Activated CD8-positive, alpha-beta memory T cell treated with anti-CD3 and anti-CD28 coated beads, Interleukin-2, amount 50 U/mL, for 4 hours (primary cell): Measurements from ENCODE around the gene CALML4.
A peak's percentile ranks its signal among the peaks of the same experiment; 100 is the strongest.
"Not testable (repeated sequence)": the region's sequence is repeated elsewhere in the genome, so short reads cannot be mapped to it uniquely, and the experiment has no call there.

Experiments used
- DNase-seq: peaks from one replicate; pipeline ENCODE4 v3.0.0-alpha.2; 2020

The CALML4 gene

DNA sequence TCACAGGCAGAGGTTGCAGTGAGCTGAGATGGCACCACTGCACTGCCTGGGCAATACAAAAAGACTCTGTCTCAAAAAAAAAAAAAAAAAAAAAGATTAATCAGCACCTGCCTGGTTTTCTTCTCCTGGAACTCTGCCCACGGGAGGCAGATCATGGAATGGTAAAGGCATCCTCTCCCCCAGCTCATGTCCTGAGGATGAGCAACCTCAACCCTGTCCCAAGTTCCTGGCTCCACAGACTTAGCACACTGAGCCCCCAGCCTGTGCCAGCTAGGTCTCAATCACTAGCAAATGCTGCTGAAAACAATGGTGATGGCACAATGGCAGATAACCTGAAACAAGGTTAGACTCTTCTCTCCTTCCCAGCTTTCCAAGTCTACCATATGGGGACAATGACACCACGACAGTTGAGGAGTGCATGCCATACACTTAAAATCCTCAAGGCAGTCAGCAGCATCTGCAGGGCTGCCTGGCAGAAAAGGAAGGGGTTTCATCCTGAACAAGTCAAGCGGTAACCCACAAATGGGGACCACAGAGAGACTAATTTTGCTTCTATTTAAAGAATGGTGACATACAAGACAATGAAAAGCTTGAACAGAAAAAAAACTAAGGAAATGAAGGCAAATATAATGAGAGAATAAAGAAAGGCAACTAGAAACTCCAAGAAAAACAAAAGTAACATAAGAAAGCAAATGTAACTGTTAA, 19.6 kb upstream of the CALML4 start:
- no peak for DNase-seq

DNA sequence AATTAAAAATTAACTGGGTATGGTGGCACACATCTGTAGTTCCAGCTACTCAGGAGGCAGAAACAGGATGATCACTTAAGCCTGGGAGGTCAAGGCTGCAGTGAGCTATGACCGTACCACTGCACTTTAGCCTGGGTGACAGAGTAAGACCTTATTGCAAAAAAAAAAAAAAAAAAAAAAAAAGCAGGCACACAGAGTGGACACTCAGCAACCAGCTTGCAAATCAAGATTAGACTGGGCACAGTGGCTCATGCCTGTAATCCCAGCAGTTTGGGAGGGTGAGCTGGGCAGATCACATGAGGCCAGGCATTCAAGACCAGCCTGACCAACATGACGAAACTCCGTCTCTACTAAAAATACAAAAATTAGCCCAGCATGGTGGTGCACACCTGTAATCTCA, 19.0 kb upstream of the CALML4 start:
- no peak for DNase-seq

DNA sequence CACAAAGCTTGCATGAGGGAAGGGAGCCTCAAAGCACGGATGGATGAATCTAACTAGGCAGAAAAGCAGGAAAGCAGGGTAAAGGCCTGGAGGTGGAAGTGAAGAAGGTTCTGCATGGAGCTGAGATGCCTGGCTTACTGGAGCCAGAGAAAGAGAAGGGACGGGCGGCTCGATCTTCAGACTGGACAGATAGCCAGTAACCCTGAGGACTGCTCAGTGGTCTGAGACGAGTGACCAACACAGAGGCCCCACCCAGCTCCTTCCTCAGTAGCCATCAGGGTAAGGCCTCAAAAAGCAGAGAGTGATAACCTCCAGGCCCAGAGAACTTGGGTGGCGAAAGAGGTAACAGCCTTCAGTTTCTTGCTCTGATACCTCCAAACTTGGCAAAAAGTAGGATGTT, 18.0 kb upstream of the CALML4 start:
- DNase-seq = no peak

DNA sequence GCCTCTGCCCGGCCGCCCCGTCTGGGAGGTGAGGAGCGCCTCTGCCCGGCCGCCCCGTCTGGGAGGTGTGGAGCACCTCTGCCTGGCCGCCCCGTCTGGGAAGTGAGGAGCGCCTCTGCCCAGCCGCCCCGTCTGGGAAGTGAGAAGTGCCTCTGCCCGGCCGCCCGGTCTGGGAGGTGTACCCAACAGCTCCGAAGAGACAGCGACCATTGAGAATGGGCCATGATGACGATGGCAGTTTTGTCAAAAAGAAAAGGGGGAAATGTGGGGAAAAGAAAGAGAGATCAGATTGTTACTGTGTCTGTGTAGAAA, 17.3 kb upstream of the CALML4 start:
- not testable (repeated sequence) for DNase-seq

DNA sequence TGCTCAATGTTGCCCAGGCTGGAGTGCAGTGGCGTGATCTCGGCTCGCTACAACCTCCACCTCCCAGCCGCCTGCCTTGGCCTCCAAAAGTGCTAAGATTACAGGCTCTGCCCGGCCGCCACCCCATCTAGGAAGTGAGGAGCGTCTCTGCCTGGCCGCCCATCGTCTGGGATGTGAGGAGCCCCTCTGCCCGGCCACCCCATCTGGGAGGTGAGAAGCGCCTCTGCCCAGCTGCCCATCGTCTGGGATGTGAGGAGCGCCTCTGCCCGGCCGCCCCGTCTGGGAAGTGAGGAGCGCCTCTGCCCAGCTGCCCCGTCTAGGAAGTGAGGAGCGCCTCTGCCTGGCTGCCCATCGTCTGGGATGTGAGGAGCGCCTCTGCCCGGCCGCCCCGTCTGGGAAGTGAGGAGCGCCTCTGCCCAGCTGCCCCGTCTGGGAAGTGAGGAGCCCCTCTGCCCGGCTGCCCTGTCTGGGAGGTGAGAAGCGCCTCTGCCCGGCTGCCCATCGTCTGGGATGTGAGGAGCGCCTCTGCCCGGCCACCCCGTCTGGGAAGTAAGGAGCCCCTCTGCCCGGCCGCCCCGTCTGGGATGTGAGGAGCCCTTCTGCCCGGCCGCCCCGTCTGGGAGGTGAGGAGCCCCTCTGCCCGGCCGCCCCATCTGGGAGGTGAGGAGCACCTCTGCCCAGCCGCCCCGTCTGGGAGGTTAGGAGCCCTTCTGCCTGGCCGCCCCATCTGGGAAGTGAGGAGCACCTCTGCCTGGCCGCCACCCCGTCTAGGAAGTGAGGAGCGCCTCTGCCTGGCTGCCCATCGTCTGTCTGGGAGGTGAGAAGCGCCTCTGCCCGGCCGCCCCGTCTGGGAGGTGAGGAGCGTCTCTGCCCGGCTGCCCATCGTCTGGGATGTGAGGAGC, 16.6 kb upstream of the CALML4 start:
- not testable (repeated sequence) for DNase-seq

DNA sequence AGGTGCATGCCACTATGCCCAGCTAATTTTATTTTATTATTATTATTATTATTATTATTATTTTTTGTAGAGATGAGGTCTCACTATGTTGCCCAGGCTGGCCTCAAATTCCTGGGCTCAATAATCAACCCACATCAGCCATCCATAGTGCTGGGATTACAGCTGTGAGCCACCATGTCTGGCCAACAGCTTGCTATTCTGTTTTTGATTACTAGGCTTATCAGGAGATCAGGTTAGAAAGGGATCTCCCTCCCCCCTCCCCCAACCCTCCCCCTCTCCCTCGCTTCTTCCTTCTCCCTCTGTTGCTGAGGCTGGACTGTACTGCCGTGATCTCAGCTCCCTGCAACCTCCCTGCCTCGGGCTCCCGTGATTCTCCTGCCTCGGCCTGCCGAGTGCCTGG, 15.8 kb upstream of the CALML4 start:
- no peak for DNase-seq

DNA sequence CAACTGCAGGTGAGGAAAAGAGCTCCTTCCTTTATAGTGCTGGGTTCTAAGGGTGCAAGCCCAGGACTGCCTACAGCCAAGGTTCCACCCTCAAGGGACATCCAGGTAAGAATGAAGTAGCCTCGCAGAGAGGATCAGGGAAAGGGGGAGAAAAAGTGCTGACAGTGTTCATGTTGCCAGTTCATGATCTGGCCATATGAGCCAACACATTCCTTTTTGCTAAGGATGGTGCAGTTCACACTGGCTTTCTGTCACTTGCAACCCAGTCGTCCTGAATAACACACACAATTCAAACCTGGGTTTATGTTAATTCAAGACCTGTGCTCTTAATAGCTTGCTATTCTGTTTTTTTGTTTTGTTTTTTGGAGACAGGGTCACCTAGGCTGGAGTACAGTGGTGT, 15.4 kb upstream of the CALML4 start:
- DNase-seq = no peak

DNA sequence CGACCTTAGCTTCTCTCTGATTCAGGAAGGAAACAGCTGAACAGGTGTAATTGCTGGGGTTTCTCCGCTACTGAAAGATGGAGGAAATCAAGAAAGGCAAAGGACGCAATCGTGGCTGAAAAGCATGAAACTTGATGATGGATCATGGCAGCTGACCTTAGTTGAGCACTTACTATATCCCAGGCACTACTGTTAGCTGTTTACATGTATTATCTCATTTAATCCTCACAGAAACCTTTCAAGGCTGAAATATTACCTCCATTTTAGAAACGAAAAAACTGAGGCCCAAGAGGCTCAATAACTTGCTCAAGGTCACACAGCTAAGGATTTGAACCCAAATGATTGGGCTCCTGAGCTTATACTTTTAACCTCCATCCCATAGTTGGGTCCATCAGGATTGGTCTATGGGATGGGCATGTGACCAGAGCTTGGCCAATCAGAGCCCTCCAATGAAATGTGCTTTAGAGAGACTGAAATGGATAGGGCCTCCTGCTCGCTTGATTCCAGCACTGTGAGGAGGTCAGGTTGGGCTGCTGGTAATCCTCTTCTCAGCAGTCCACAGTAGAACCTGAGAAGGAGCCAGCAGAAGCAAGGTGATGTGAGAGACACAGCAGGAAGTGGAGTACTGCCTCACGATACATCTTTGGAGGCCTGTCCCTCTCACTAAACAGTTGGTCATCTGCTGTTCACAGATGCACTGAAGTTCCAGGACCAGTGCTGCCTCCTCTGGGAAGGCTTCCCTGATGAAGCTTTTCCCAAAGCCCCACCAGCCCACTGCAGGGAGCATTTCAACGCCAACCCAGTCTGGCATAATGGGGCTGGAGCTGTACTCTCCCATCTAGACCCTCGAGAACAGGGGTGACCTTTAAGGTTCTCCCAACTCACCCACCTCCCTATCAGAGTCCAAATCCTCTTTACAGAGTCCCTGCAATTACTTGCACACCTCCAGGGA, 14.0 kb upstream of the CALML4 start:
- no peak for DNase-seq

DNA sequence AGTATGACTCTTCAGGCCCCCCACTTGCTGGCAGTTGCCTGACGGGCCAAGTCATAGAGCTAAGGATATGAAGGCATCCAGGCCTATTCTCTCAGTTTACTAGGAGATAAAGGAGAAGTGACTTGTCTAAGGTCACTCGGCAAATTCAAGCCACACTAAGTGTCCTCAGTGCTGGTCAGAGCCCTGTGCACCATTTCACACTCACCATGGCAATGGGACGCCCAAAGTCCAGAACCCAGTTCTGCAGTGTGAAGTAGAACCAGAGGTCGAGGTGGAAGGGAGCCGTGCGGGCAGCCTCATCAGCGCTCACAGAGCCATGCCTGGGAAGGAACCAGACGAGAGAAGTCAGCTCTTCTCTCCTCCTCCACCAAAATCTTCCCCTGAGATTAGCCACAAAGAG, 13.2 kb upstream of the CALML4 start:
- no peak for DNase-seq

DNA sequence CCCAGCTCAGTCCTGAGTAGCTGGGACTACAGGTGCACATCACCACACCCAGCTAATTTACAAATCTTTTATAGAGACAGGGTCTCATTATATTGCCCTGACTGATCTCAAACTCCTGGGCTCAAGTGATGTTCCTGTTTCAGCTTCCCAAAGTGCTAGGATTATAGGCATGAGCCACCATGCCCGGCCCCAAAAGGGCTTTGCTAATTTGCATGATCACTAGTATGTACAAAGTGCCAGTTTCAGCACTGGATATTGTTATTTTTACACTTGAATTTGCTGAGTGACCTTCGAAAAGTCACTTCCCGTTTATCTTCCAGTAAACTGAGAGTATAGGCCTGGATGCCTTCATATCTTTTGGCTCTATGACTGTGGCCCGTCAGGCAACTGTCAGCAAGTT, 12.2 kb upstream of the CALML4 start:
- no peak for DNase-seq

DNA sequence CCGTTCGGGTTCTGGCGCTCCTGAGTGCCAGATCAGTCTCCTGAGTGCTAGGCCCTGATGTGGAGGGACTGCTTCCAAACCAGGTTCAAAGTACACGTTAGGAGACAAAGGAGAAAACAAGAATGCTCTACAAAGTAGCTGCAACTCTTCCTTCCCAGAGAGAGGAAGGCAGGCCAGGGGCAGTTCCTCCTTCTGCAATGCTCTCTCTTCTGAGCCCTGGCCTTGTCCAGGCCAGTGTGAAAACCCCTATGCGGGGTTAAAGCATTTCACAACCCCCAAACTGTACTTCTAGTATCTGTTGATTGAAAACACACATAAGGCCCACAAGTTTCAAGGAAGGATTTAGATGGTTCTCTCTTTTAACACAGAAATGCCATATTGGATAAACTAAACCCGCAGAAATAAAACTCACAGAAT, 9.7 kb upstream of the CALML4 start:
- no peak for DNase-seq

DNA sequence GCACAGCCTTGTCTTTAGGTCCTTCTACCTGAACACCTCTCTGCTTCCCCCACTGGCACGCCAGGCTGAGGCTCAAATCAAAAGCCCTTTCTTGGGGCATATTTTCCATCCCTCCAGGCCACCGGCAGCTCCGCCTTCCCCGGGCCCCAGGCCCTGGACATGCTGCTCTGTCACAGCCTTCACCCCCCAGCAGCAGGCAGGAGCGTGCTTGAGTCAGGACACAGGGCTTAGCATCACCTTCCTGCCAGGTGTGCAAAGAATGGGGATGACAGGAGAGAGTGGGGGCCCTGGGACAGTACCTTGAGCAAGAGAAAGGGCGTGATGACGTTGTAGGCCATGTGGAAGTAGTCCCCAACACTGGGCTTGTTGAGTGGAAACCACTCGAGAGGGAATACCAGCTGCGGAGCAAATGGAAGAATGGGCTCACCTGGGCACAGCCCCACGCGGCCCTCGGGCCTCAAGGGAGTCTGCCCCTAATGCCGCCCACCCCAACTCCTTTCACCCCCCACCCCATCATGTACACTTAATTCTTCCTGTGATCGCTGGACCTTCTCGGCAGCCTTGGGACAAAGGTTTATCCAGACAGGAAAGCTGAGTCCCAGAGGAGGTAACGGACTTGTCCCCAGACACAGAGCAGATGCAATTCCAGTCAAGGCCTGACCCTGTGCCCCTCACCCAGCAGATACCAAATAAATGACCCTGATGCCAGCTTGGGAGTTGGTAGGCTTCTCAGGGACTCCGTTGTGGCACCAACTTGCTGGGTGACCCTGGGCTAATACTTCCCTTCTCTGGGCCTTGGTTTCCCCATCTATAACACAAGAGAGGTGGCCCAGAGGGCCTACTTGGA, 9.1 kb upstream of the CALML4 start:
- no peak for DNase-seq

DNA sequence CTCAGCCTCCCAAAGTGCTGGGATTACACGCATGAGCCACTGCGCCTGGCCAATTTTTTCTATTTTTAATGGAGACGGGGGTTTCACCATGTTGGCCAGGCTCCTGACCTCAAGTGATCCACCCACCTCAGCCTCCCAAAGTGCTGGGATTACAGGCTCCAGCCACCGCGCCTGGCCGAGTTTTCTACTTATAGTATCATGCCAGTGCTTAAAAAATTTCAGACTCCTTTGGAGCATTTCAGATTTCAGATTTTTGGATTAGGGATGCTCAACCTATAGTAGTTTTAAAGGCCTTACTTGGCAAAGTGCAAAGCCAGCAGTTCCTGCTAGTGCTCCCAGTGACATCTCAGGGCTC, 8.3 kb upstream of the CALML4 start:
- not testable (repeated sequence) for DNase-seq

DNA sequence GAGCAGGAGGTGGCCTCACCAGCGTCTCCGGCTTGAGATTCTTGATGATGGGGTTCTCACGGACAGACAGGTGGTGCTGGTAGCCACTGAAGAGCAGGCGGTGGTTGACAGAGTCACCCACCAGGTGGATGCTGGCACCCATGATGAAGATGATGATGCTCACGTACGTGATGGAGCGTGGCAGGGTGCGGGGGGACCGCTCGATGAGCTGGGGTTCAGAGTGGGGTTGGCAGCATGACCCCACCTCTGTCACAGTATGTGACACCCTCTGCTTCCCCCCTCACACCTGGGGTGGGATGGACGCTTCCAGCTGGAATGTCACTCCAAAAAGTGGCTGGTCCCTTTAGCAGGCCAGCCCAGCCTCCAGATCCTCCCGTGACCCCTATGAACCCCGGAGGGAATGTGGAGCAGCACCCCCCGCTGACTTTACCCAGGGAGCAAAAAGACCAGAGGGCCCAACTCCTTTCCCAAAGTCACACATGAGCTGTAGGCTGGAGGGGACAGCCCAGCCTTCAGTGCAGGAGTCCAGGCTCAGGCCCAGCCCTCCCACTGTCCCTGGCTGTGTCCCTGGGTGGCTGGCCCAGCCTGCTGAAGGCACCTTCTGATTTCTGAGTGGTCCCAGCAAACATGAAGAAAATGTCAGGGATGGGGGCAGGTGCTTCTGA, 6.7 kb upstream of the CALML4 start:
- no peak for DNase-seq

DNA sequence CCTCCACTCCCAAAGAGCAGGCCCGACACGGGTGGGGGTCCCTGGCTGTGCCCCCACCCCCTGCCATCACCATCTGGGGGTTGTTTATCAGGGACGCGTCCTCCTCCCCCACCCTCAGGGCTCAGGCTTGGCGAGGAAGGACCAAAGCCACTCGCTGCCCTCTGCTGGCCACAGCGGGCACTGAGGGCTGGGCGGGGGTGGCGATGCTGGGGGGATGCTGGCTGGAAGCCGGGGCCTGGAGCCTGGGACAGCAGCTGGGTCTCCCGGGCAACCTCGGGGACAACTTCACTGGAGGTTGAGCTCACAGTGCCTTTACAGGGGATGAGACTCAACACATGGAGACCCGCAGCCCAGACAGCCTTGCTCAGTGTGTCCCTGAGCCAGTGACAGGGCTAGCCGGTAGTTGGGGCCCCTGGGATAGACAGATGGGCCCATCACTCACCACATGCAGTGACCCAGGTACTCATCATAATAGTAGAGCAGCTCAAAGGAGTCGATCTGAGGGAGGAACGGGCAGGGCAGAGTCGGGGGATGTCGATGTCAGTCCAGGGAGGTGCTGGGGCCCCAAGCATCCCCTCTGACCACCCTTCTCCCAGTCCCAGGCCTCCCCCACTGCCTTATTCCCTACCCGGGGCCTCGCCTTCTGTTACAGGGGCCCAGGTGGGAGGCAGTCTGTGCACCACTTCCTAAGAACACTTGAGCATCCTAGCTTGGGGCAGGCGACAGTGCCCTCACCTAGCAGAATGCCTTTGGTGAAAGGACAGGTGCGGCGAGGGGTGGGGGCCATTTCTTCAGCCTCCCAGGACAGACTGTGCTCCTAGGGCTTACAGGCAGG, 5.9 kb upstream of the CALML4 start:
- peak; percentile 65 for DNase-seq

DNA sequence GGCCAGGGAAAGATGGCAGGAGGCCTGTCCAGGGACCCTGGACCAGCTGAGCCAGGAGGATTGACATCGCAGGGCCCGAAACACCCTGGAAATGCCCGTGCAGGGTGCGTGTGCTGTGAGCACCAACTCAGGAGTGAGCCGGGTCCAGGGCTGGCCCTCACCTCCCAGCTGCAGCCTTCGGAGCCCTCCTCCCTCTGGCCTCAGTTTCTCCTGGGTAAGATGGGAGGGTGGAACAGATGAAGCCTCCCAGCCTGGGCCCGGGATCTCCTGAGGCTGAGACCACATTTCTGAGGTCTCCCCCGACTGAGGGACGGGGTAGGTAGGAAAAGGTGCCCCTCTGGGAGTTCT, 5.3 kb upstream of the CALML4 start:
- DNase-seq = no peak

DNA sequence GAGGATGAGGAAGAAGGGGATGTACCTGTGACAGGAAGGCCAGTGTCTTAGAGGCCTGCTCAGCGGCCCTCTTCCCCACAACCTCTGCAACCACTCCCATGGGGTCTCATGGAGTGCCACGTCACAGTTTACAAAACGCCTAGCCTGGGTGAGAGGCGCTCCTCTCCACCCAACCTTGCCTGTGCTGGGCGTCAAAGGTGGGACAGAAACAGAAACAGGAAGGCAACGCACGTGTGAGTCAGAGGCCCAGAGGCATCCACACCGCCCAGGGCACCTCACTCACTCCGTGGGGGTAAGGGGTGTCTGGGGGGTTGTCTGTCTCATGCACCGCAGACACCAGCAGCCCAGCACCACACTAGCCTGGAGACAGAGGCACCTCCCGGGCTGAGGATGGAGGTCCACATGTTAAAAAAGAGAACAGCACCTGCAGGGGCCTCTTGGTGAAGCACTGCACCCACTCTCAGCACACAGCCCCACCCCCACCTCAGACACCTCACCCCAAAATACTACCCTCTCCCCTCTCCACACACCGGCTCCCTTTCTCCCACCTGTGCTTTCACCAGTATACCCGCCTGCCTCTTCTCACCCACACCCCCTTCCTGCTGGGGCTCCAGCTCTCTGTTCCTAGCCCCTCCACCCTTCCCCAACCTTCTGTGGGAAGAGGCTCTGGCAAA, 4.7 kb upstream of the CALML4 start:
- DNase-seq = peak; percentile 59

DNA sequence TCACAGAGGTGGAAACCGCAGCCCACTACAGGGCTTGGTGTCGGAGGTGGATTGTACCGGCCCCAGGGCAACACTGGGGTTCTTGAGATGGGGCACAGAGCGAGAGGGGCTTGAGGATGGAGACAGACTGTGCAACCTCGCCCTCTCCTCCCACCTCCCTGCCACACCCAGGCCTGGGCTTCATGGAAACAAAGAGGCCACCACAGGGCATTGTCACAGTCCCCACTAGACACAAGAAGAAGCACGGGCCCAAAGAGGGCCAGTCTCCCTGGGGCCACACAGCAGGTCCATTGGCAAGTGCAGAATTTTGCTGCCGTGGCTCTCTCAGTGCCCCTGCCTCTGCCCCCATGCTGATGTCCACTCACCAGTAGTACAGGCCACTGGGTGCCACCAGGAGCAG, 4.1 kb upstream of the CALML4 start:
- DNase-seq = no peak

DNA sequence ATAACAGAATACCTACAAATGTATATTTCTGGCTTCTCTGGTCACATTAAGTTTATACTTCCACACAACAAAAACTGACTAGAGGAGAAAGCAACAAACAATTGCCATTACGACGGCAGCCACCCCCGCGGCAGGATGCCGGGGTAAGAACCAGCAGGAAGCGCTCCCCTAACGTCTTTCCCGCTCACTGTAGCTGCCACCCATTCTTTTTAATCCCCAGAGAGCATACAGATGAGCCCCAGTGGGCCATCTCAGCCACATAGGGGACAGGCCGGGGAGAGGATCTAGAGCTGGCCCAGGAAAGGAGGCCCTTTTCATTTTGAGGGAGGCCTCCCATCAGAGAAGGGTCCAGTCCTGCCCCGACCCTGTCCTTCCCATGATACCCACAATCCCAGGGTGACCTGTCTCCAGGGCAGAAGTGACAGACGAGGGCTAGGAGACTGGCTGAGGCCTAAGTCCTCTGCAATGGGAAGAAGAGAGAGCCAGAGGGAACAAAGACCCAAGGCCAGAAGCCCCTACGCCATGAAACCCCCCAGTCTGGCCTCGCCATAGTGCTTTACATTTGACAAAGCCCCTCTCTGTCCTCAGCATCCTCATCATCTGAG, 3.6 kb upstream of the CALML4 start:
- no peak for DNase-seq

DNA sequence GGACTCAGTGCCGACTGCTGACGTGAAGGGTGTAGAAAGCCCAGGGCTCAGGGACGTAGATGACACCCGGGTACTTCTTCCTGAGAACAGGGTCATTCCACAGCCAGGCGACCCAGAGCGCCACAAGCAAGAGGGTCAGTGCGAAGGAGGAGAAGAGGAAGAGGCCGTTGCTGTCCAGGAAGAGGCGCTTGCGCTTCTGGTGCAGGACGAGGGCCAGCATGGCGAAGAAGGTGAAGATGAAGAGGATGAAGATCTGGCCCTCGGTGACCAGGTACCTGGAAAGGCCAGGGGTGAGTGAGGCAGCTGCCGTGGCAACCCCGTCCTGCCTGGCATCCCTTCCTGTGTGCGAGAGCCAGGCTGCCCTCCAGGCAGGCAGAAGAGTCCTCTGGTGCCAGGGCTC, 3.0 kb upstream of the CALML4 start:
- DNase-seq = no peak
